Neural cell (in vitro differentiated cells): ENCODE results near the gene DAAM2.

Source experiments
- CTCF ChIP-seq: fragments of 450-650 bp; IDR thresholded peaks from 2 replicates; pipeline ENCODE4 v1.5.1; 2014; ENCODE audit warnings: antibody characterized with exemption, mild to moderate bottlenecking, moderate library complexity; ENCODE audit not compliant: poor library complexity, severe bottlenecking
- EP300 ChIP-seq: fragments of 450-650 bp; conservative IDR thresholded peaks from 2 replicates; pipeline ENCODE4 v1.6.1; 2014; ENCODE audit warnings: antibody characterized with exemption, mild to moderate bottlenecking, moderate library complexity; ENCODE audit not compliant: poor library complexity, severe bottlenecking
- EZH2 ChIP-seq: fragments of 200-600, 300-800 bp; shearing (Covaris generic), sonication (generic); IDR thresholded peaks from 2 replicates; pipeline ENCODE4 v1.6.1; 2014; ENCODE audit warnings: antibody characterized with exemption, low read length, borderline replicate concordance, mild to moderate bottlenecking; ENCODE audit not compliant: insufficient read depth, poor library complexity, severe bottlenecking
- MXI1 ChIP-seq: fragments of 450-650 bp; conservative IDR thresholded peaks from 2 replicates; pipeline ENCODE4 v1.6.1; 2014; ENCODE audit warnings: antibody characterized with exemption, mild to moderate bottlenecking; ENCODE audit not compliant: poor library complexity, severe bottlenecking
- POLR2AphosphoS5 ChIP-seq: IDR thresholded peaks from 2 replicates; pipeline ENCODE4 v1.6.1; 2012
- RAD21 ChIP-seq: fragments of 450-650 bp; conservative IDR thresholded peaks from 2 replicates; pipeline ENCODE4 v1.6.1; 2014; ENCODE audit warnings: antibody characterized with exemption, mild to moderate bottlenecking, moderate library complexity
- REST ChIP-seq: IDR thresholded peaks from 2 replicates; pipeline ENCODE4 v1.6.1; 2012; ENCODE audit warnings: borderline replicate concordance
- SMC3 ChIP-seq: fragments of 450-650 bp; conservative IDR thresholded peaks from 2 replicates; pipeline ENCODE4 v1.6.1; 2014; ENCODE audit warnings: antibody characterized with exemption, mild to moderate bottlenecking, moderate library complexity; ENCODE audit not compliant: poor library complexity

GRCh38 chr6:39755231-39755630 is 36.9 kb upstream of the DAAM2 start:
- TF ChIP-seq SMC3 (no peak), CTCF (no peak), EP300 (no peak), REST (no peak), EZH2 (no peak), MXI1 (no peak), POLR2AphosphoS5 (no peak), RAD21 (no peak)
